Measurements from ENCODE around the gene S100A4. TPM values are rescaled to one million over a fixed set of nuclear protein-coding genes. Genes with fewer than 3 reads are reported as not detected.

S100A4 gene
- total RNA-seq, 4 donors from 2014 or later: 40.8 to 138 (median 78.6) TPM

DNA sequence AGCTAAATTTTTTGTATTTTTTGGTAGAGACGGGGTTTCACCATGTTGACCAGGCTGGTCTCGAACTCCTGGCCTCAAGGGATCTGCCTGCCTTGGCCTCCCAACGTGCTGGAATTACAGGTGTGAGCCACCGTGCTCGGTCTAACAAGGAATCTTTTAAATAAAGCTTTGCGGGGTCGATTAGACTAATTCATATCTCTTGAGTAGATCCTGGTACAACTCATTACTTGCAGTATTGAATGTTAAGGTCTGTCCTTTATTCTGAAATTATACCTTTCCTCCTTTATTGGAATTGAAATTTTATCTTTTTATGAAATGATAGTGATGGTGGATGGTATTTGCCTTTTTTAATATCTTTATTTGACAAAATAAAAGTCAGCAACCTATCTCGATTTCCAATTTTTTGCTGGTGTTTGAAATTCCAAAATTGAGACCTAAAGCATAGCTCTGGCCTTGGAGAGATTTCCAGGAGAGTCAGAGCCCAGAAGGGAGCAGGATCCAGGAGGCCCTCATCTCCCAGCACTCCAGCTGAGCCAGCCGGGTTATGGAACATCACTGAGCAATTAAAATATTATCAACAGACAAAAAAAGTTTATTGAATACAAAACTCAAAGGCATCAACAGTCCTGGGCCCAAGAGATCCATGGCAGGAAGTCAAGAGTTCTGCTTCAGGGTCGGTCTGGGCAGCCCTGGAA, 15.3 kb upstream of the S100A4 start:
- in situ Hi-C loops (cut with MboI; ENCODE audit: low pct_ligation_motif_present in 1 of 4, low pct_unique_long_range_greater_than_20kb in 1 of 4, low sequenced_read_pairs in 3 of 4) (no loop called here), intact Hi-C loops (cut with DNase I; ENCODE audit: low total_unique reads) (no loop called here)

DNA sequence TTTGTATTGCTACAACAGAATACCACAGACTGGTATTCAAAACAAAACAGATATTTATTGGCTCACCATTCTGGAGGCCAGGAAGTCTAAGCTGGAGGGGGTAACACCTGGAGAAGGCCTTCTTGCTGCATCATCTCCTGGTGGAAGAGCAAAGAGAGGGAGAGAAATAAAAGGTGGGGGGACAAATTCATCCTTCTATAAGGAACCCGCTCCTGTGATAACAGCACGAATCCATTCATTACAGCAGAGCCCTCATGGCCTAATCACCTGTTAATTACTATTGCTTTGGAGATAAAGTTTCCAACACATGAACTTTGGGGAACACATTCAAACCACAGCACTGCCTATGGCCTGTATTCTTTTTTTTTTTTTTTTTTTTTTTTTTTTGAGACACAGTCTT, 14.6 kb upstream of the S100A4 start:
- intact Hi-C loops (cut with DNase I; ENCODE audit: low total_unique reads): no loop called here

More for the DNA sequence above, 15.3 kb upstream of the S100A4 start:
- Histone ChIP-seq H3K9me3 (no peaks in the 10 kb centered on the region), H3K27ac (no peak overlapping the region), H3K27me3 (no peaks in the 10 kb centered on the region), H3K4me3 (no peak overlapping the region), H3K4me1 (peaks cover 6 to 11% (median 8%) of the 10 kb centered on the region in 4 donors), H3K36me3 (no peaks in the 10 kb centered on the region)
- TF ChIP-seq POLR2A (IDR thresholded peaks at IDR 0.05) (no peak), CTCF (IDR thresholded peaks at IDR 0.05) (no peak), POLR2AphosphoS5 (IDR thresholded peaks at IDR 0.05) (no peak), EP300 (IDR thresholded peaks at IDR 0.05; ENCODE audit: low read depth) (no peak)
- no peak for DNase-seq
- 82 to 86% methylated on average over 1 to 10 of the region's 10 CpGs for WGBS, 2 donors (ENCODE audit: low coverage in 1 of 2)

DNA sequence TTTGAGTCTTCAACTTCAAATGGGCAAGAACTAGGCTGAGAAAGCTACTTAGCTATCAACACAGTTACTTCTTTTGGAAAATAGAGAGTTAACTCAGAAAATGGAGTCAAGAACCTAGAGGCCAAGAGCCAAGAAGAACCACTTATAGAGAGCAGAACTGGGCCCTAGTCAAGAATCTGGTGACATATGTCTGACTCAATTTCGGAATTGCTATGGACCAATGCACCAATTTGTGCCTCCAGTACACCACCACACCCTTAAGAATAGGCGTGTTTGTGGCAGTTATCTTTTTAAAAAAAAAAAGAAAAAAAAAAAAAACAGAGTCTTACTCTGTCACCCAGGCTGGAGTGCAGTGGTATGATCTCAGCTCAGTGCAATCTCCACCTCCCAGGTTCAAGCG, 12.3 kb upstream of the S100A4 start:
- WGBS, 2 donors (ENCODE audit: low coverage in 1 of 2): 93 to 100% methylated on average over 2 to 3 of the region's 3 CpGs

More for the DNA sequence above, 14.6 kb upstream of the S100A4 start:
- no peak for DNase-seq
- TF ChIP-seq POLR2AphosphoS5 (IDR thresholded peaks at IDR 0.05) (no peak), CTCF (IDR thresholded peaks at IDR 0.05) (no peak), POLR2A (IDR thresholded peaks at IDR 0.05) (no peak), EP300 (IDR thresholded peaks at IDR 0.05; ENCODE audit: low read depth) (no peak)
- WGBS, 2 donors (ENCODE audit: low coverage in 1 of 2): 86 to 96% methylated on average over 2 of the region's 2 CpGs
- H3K36me3 ChIP-seq: no peaks in the 10 kb centered on the region
- H3K4me3 ChIP-seq: no peak overlapping the region
- H3K4me1 ChIP-seq: peaks cover 0 to 4% (median under 1%) of the 10 kb centered on the region in 4 donors
- no peaks in the 10 kb centered on the region for H3K9me3 ChIP-seq
- in situ Hi-C loops (cut with MboI; ENCODE audit: low pct_ligation_motif_present in 1 of 4, low pct_unique_long_range_greater_than_20kb in 1 of 4, low sequenced_read_pairs in 3 of 4): no loop called here
- H3K27me3 ChIP-seq: no peaks in the 10 kb centered on the region
- no peak overlapping the region for H3K27ac ChIP-seq

DNA sequence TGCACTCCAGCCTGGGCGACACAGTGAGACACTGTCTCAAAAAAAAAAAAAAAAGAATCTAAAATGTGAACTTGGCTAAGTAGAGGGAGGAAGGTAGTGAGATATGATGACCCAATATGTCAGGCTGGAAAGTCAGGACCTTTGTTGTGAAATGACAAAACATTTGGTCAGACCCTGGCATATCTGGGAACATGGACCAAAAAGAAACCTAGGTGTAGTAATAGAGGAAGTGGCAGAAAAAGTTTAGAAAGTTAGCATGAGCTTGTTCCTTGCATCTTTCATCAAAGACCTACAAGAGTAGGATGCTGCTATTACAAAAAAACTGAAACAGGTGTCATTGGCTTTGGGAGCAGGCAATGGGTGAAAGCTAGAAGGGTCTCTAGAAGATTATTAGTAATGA, 10.7 kb upstream of the S100A4 start:
- in situ Hi-C loops (cut with MboI; ENCODE audit: low pct_ligation_motif_present in 1 of 4, low pct_unique_long_range_greater_than_20kb in 1 of 4, low sequenced_read_pairs in 3 of 4): no loop called here
- Histone ChIP-seq H3K4me3 (no peak overlapping the region), H3K4me1 (peaks cover 0 to 6% (median 0%) of the 10 kb centered on the region in 4 donors), H3K9me3 (no peaks in the 10 kb centered on the region), H3K27ac (no peak overlapping the region), H3K27me3 (no peaks in the 10 kb centered on the region), H3K36me3 (no peaks in the 10 kb centered on the region)
- DNase-seq: no peak
- intact Hi-C loops (cut with DNase I; ENCODE audit: low total_unique reads): no loop called here
- TF ChIP-seq POLR2A (IDR thresholded peaks at IDR 0.05) (no peak), POLR2AphosphoS5 (IDR thresholded peaks at IDR 0.05) (no peak), EP300 (IDR thresholded peaks at IDR 0.05; ENCODE audit: low read depth) (no peak), CTCF (IDR thresholded peaks at IDR 0.05) (no peak)
- 100% methylated on average over 1 of the region's 1 CpG; no CpG with 5 or more reads in 1 of the 2 donors for WGBS, 2 donors (ENCODE audit: low coverage in 1 of 2)

More for the DNA sequence above, 12.3 kb upstream of the S100A4 start:
- Histone ChIP-seq H3K4me3 (no peak overlapping the region), H3K4me1 (peaks cover 0 to 6% (median 0%) of the 10 kb centered on the region in 4 donors), H3K27ac (no peak overlapping the region), H3K27me3 (no peaks in the 10 kb centered on the region), H3K9me3 (no peaks in the 10 kb centered on the region), H3K36me3 (no peaks in the 10 kb centered on the region)
- in situ Hi-C loops (cut with MboI; ENCODE audit: low pct_ligation_motif_present in 1 of 4, low pct_unique_long_range_greater_than_20kb in 1 of 4, low sequenced_read_pairs in 3 of 4) (no loop called here), intact Hi-C loops (cut with DNase I; ENCODE audit: low total_unique reads) (no loop called here)
- no peak for TF ChIP-seq POLR2AphosphoS5 (IDR thresholded peaks at IDR 0.05)
- no peak for TF ChIP-seq POLR2A (IDR thresholded peaks at IDR 0.05)
- no peak for TF ChIP-seq CTCF (IDR thresholded peaks at IDR 0.05)
- no peak for TF ChIP-seq EP300 (IDR thresholded peaks at IDR 0.05; ENCODE audit: low read depth)
- DNase-seq: no peak

Data from transverse colon (tissue), 4 donors.